HG03432 (cell line): ENCODE measurements around the gene GEMIN4.

ENCODE experiments used
- ATAC-seq: cut with Tn5 transposase; IDR thresholded peaks from one replicate; pipeline ENCODE4 v1.9.1; 2021; ENCODE audit warnings: mild to moderate bottlenecking, moderate library complexity; ENCODE audit not compliant: unreplicated experiment

Gene GEMIN4

GRCh38 chr17:744937-745336, 7.1 kb downstream of the GEMIN4 start:
- ATAC-seq = no peak

DNA sequence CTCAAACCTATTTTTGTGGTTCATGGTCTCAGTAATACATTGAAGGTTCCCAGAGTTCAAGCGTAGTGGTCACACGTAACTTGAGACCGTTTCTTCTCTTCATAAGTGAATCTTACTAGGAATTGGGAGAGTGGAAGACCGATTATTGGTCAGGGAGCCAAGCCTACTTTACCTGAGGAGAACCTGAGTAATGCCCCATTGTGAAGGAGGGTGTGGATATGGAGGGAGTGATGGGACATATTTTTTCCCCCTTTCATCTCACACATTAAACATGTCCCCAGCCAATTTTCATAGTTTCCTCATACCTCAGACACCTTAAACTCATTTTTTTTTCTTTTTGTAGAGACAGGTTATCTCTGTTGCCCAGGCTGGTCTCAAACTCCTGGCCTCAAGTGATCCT, 8.9 kb downstream of the GEMIN4 start:
- ATAC-seq = no peak

GRCh38 chr17:742147-742793, 9.8 kb downstream of the GEMIN4 start:
- ATAC-seq = no peak

DNA sequence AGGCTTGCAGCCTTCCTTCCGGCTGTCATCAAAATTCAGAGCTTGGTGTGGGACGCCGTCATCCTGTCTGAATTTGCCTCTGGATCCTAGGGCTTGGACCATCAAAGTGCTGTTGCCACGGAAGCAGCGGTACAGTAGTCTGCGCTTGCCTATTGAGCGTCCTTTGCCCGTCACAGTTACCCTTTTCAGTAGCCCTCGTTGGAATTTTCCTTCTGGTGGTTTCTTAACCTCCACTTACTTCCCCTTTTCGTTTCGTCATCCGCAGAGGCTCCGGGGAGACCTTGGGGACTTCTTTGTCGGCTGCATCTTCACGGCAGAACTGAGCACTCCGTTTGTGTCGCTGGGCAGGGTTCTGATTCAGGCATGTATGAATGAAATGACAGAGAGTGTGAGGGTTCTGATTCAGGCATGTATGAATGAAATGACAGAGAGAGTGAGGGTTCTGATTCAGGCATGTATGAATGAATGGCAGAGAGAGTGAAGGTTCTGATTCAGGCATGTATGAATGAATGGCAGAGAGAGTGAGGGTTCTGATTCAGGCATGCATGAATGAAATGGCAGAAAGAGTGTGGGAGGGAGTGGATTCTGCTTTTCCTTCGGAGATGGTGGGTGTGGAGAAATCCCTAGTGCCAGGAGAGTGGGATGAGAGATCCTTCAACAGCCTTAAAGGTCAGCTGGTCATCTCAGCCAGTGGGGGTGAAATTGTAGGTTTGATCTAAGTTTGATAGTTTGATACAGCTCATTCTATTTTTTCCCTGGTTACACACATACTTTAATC, 11.6 kb downstream of the GEMIN4 start:
- ATAC-seq = peak; percentile 68

DNA sequence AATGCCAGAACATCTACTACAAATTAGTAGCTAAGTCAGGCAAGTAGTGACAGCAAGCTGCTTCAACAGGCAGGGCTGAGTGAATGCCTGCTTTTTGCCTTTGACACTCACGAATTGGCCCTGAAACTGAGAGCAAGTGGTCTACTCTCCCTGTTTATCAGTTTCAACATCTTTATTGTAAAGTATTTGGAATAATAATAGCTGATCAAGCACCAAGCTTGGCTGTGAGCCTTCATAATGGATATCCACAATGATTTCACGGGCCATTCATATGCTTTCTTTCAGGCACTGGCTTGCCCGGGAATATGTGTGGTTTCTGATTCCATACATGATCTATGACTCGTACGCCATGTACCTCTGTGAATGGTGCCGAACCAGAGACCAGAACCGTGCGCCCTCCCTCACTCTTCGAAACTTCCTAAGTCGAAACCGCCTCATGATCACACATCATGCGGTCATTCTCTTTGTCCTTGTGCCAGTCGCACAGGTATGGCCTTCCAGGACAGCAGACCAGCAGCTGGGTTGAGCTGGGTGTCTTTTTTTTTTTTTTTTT, 14.4 kb downstream of the GEMIN4 start:
- no peak for ATAC-seq

DNA sequence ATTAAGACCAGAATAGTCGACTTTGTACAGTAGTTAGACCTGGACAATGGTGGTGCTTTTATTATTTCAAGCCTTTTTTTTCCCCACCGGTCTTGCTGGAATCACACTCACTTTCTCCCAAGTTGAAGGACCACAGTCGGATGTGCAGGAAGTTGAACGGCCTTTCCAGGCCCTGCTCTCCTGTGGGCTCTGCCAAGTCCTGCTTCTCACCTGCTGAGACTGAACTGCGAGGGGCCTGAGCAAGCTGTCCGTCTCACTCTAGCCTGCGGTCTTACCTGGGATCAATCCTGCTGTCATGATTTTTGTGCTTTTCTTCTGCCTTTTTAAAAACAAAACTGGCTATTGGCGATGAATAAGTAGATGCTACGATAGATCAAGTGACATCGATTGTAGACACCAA, 18.3 kb downstream of the GEMIN4 start:
- ATAC-seq = no peak

- ATAC-seq = peak; percentile 43
Measured at GRCh38 chr17:732902-733720, 19.0 kb downstream of the GEMIN4 start.

- ATAC-seq = peak; percentile 65
Measured at GRCh38 chr17:732067-732901, 19.8 kb downstream of the GEMIN4 start, which contains the start of gene TLCD3A. TLCD3A (plus strand) TSS chr17:732596; CDS start chr17:732648, 52 bp downstream.

GRCh38 chr17:731644-732066, 20.4 kb downstream of the GEMIN4 start:
- no peak for ATAC-seq

GRCh38 chr17:728911-729310, 23.2 kb downstream of the GEMIN4 start:
- ATAC-seq = no peak

DNA sequence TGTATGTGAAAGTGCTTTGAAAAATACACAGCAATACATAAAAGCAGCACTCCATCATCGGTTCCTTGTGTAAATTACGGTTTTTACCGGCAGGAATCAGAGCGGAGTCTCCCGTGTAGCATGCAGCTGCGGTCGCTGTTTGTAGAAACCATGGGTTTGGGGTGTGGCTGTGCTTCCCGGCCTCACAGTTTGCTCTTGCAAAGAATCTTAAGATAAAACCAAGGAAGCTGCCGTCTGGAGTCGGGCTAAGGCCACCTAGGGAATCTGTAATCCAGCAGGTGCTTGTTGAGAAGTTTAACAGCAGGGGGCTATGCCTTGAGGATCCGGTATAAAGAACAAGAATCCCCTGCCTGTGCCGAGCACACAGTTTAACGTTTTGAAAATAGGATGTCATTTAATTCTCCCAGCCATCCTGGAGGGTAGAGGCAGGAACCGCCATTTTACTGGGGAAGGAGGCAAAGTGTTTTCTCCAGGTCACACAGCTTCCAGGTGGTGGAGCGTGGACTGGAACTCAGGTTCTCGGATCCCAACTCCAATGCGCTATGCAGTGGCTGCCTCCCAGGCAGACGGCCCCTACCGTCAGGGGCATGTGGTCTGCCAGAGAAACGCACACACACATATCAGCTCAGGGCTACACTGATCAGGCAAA, 25.7 kb downstream of the GEMIN4 start:
- ATAC-seq = no peak

- ATAC-seq = no peak
Measured at GRCh38 chr17:725746-726145, 26.3 kb downstream of the GEMIN4 start.

DNA sequence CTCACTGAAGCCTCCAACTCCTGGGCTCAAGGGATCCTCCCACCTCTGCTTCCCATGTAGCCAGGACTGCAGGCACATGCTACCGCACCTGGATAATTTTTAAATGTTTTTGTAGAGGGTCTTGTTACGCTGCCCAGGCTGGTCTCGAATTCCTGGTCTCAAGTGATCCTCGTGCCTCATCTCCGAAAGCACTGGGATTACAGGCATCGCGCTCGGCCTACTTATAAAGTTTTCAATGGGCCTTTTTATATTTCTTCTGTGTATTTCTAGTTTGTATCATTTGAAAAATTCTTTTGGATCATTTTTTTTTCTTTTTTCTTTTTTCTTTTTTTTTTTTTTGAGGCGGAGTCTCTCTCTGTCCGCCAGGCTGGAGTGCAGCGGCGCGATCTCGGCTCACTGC, 27.0 kb downstream of the GEMIN4 start:
- ATAC-seq = no peak

DNA sequence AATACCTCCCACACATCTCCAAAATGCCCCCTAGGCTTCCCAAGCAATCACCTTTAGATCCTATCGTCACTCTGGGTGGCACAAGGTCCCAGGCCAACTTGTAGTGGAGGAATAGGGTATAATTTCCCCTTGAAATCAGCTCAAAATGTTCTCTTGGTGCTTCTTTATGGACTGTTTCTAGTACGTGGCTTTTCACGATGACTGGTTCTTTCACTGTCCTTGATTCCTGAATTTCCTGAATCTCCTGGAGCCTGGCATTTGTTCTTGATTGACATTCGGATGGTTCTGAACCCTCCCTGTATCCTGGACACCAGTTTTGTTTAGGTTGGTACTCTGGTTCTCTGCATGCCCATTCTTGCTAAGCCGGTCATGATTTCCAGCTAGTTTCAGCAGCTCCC, 30.5 kb downstream of the GEMIN4 start:
- no peak for ATAC-seq

- no peak for ATAC-seq
Measured at GRCh38 chr17:720706-721539, 31.1 kb downstream of the GEMIN4 start.

DNA sequence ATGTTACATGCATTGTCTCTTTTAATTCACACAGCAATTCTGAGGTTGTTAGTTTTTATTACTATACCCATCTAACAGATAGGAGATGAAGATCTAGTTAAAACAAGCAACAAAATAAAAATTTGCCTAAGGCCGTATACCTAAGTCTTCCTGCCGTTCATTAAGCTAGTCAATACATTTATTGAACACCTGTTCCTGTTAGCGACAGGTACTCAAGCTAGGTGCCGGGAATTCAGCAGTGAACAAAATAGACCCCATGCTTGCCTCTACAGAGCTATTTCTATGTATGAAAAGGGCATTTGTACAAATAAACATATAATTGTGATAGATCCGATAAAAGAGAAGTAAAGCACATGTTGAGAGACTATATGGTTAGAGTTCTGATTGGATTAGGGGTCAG, 34.0 kb downstream of the GEMIN4 start:
- no peak for ATAC-seq

DNA sequence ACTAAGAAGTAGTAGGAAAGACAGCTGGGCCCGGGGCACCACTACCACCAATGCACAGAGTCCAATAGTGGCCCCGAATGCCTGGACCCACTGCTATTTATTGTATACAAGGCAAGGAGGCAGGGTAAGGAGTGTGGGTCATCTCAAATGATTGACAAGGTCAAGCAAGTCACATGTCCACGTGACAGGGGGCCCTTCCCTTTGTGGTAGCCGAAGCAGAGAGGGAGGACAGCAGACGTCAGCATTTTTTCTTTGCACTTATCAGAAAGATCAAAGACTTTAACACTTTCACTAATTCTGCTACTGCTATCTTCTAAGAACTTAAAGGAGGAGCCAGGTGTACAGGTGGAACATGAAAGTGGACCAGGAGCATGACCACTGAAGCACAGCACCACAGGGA, 43.9 kb downstream of the GEMIN4 start:
- no peak for ATAC-seq

DNA sequence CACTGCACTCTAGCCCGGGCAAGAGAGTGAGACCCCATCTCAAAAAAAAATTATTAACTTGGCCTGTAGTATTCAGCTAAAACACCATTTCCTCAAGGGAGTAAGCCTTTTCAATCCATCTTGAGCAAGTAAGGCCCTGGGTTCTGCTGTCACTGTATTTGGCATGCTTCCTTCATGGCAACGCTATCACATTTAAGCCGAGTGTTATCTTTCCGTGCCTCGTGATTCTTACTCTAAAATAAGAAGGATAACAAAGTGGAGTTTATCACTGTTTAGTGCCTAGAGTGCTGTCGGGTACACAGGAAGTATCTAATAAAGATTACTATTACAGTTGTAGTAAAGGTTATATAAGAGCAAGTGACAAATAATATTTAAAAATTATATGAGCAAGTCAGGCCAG, 46.2 kb downstream of the GEMIN4 start:
- no peak for ATAC-seq

DNA sequence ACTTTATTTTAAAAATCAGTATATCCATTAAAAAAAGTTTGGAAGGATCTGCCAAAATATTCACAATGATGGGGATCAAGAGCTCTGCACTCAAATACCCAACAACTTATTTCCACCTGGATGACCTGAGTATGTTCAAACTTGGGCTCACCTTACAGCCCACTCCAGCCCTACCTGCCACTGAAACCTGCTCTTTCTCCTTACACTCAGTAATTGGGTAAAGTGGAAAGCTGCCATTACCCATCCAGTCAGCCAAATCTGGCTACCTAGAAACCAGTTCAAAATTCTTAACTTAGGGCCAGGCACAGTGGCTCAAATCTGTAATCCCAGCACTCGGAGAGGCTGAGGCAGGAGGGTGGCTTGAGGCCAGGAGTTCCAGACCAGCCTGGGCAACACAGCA, 47.1 kb downstream of the GEMIN4 start:
- ATAC-seq = no peak
